HL-60 (cell line): ENCODE measurements around the gene TMEM255B.

Source experiments
- DNase-seq, 2 experiments: peaks; one replicate each; pipeline ENCODE4 v3.0.0-alpha.2; 2010 to 2020; ENCODE audit warnings: low read depth in 1 of 2, low spot score in 1 of 2
- H3K27ac ChIP-seq: fragments of 250-450 bp; sonication (Bioruptor Pico); replicated peaks from 2 replicates; pipeline ENCODE4 v1.5.1; 2020; ENCODE audit warnings: mild to moderate bottlenecking, moderate library complexity
- H3K27me3 ChIP-seq: fragments of 250-450 bp; sonication (Bioruptor Pico); 2 replicates; pipeline ENCODE4 v1.5.1; 2021; ENCODE audit warnings: mild to moderate bottlenecking, moderate library complexity; ENCODE audit not compliant: insufficient read depth, poor library complexity, severe bottlenecking
- H3K4me3 ChIP-seq: replicated peaks from 2 replicates; pipeline ENCODE4 v1.5.1; 2011; ENCODE audit warnings: mild to moderate bottlenecking, control low read depth, low read length; ENCODE audit not compliant: insufficient read depth
- GABPA ChIP-seq: IDR thresholded peaks from 2 replicates; pipeline ENCODE4 v1.6.1; 2012; ENCODE audit warnings: low read depth
- POLR2AphosphoS5 ChIP-seq: IDR thresholded peaks from 2 replicates; pipeline ENCODE4 v1.6.1; 2012; ENCODE audit warnings: low read depth
- REST ChIP-seq: IDR thresholded peaks from 2 replicates; pipeline ENCODE4 v1.6.1; 2012; ENCODE audit warnings: low read depth; ENCODE audit not compliant: insufficient replicate concordance
- SPI1 ChIP-seq: IDR thresholded peaks from 2 replicates; pipeline ENCODE4 v1.6.1; 2012; ENCODE audit warnings: low read depth, mild to moderate bottlenecking, borderline replicate concordance
- TF ChIP-seq, protein P1 (sequence below): IDR thresholded peaks from one replicate; pipeline ENCODE4 v1.5.1; 2011; ENCODE audit warnings: low read length, control low read depth, inconsistent platforms; ENCODE audit not compliant: insufficient read depth

TMEM255B gene

GRCh38 chr13:113839536-113840204 lies 80.6 kb downstream of the TMEM255B start:
- no peak overlapping the region for H3K4me3 ChIP-seq
- TF ChIP-seq GABPA: no peak
- no peak for TF ChIP-seq SPI1
- TF ChIP-seq, protein P1, sequence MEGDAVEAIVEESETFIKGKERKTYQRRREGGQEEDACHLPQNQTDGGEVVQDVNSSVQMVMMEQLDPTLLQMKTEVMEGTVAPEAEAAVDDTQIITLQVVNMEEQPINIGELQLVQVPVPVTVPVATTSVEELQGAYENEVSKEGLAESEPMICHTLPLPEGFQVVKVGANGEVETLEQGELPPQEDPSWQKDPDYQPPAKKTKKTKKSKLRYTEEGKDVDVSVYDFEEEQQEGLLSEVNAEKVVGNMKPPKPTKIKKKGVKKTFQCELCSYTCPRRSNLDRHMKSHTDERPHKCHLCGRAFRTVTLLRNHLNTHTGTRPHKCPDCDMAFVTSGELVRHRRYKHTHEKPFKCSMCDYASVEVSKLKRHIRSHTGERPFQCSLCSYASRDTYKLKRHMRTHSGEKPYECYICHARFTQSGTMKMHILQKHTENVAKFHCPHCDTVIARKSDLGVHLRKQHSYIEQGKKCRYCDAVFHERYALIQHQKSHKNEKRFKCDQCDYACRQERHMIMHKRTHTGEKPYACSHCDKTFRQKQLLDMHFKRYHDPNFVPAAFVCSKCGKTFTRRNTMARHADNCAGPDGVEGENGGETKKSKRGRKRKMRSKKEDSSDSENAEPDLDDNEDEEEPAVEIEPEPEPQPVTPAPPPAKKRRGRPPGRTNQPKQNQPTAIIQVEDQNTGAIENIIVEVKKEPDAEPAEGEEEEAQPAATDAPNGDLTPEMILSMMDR: no peak
- TF ChIP-seq REST: no peak
- no peak for TF ChIP-seq POLR2AphosphoS5
- DNase-seq: no peak
- H3K27ac ChIP-seq: no peak overlapping the region
- peaks cover 11% of the 10 kb centered on the region for H3K27me3 ChIP-seq

GRCh38 chr13:113840541-113841352 lies 81.7 kb downstream of the TMEM255B start:
- Histone ChIP-seq H3K27me3 (peaks cover 11% of the 10 kb centered on the region), H3K4me3 (no peak overlapping the region), H3K27ac (no peak overlapping the region)
- no peak for DNase-seq
- TF ChIP-seq GABPA (no peak), SPI1 (no peak), REST (no peak), POLR2AphosphoS5 (no peak)
- TF ChIP-seq, protein P1: no peak

GRCh38 chr13:113841353-113841650 lies 82.3 kb downstream of the TMEM255B start:
- no peak overlapping the region for H3K4me3 ChIP-seq
- no peak for DNase-seq
- TF ChIP-seq, protein P1: no peak
- no peak for TF ChIP-seq REST
- no peak for TF ChIP-seq POLR2AphosphoS5
- no peak for TF ChIP-seq SPI1
- TF ChIP-seq GABPA: no peak
- no peak overlapping the region for H3K27ac ChIP-seq
- H3K27me3 ChIP-seq: peaks cover 11% of the 10 kb centered on the region
